ENCODE measurements around the gene CCNH.

The CCNH gene

DNA sequence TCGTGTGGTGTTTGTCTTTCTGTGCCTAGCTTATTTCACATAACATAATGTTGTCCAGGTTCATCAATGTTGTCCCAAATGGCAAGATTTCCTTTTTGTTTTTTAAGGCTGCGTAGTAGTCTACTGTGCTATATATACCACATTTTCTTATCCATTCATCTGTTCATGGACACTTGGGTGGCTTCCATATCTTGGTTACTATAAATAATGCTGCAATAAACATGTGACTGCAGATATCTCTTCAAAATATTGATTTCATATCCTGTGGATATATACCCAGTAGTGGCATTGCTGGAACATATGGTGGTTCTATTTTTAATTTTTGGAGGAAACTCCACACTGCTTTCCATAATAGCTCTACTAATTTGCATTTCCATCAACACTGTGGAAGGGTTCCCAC is 25.5 kb upstream of the CCNH start:
- no peaks in the 10 kb centered on the region for H3K27me3 ChIP-seq (replicated peaks; ENCODE audit: control insufficient read depth, insufficient read depth, low read length)
- TF ChIP-seq CTCF (IDR thresholded peaks at IDR 0.05; ENCODE audit: insufficient read depth, low read length, poor library complexity, severe bottlenecking): no peak
- H3K4me3 ChIP-seq (replicated peaks; ENCODE audit: low read depth, low read length): no peak overlapping the region
- no peak for DNase-seq (ENCODE audit: extremely low read depth, insufficient read length)
- no peaks in the 10 kb centered on the region for H3K36me3 ChIP-seq (ENCODE audit: control insufficient read depth, insufficient read depth, low read length)

GRCh38 chr5:87437724-87438123 is 25.0 kb upstream of the CCNH start:
- Histone ChIP-seq H3K36me3 (ENCODE audit: control insufficient read depth, insufficient read depth, low read length) (no peaks in the 10 kb centered on the region), H3K27me3 (replicated peaks; ENCODE audit: control insufficient read depth, insufficient read depth, low read length) (no peaks in the 10 kb centered on the region), H3K4me3 (replicated peaks; ENCODE audit: low read depth, low read length) (no peak overlapping the region)
- DNase-seq (ENCODE audit: extremely low read depth, insufficient read length): no peak
- no peak for TF ChIP-seq CTCF (IDR thresholded peaks at IDR 0.05; ENCODE audit: insufficient read depth, low read length, poor library complexity, severe bottlenecking)

GRCh38 chr5:87435144-87435694 is 22.5 kb upstream of the CCNH start:
- Histone ChIP-seq H3K27me3 (replicated peaks; ENCODE audit: control insufficient read depth, insufficient read depth, low read length) (no peaks in the 10 kb centered on the region; the same call in 1 of the 2 replicates), H3K4me3 (replicated peaks; ENCODE audit: low read depth, low read length) (no peak overlapping the region), H3K36me3 (ENCODE audit: control insufficient read depth, insufficient read depth, low read length) (no peaks in the 10 kb centered on the region)
- no peak for TF ChIP-seq CTCF (IDR thresholded peaks at IDR 0.05; ENCODE audit: insufficient read depth, low read length, poor library complexity, severe bottlenecking)
- no peak for DNase-seq (ENCODE audit: extremely low read depth, insufficient read length)

DNA sequence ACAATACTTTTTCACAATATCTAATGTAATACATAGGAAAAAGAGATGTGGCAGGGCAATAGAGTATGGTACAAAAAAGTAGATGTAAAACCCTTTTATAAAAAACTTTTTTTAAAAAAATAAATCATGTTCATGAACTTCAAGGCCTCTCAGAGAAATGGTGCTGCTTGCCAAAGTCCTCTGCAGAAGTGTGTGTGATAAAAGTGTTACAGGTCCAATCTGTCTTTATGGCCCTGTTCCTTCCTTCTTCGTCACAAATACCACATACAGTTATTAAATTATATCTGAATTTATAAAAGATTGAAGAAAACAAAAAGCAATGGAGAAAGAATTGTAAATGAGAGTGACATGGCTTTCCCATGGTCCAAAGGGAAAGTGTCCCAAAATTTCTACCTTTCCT is 21.7 kb upstream of the CCNH start:
- DNase-seq (ENCODE audit: extremely low read depth, insufficient read length): no peak
- Histone ChIP-seq H3K4me3 (replicated peaks; ENCODE audit: low read depth, low read length) (no peak overlapping the region), H3K27me3 (replicated peaks; ENCODE audit: control insufficient read depth, insufficient read depth, low read length) (no peaks in the 10 kb centered on the region; the same call in 1 of the 2 replicates), H3K36me3 (ENCODE audit: control insufficient read depth, insufficient read depth, low read length) (no peaks in the 10 kb centered on the region)
- TF ChIP-seq CTCF (IDR thresholded peaks at IDR 0.05; ENCODE audit: insufficient read depth, low read length, poor library complexity, severe bottlenecking): no peak

GRCh38 chr5:87433945-87434344 is 21.2 kb upstream of the CCNH start:
- no peaks in the 10 kb centered on the region; the same call in 1 of the 2 replicates for H3K27me3 ChIP-seq (replicated peaks; ENCODE audit: control insufficient read depth, insufficient read depth, low read length)
- no peak for TF ChIP-seq CTCF (IDR thresholded peaks at IDR 0.05; ENCODE audit: insufficient read depth, low read length, poor library complexity, severe bottlenecking)
- no peak for DNase-seq (ENCODE audit: extremely low read depth, insufficient read length)
- H3K36me3 ChIP-seq (ENCODE audit: control insufficient read depth, insufficient read depth, low read length): no peaks in the 10 kb centered on the region
- no peak overlapping the region for H3K4me3 ChIP-seq (replicated peaks; ENCODE audit: low read depth, low read length)

- no peak for DNase-seq (ENCODE audit: extremely low read depth, insufficient read length)
- Histone ChIP-seq H3K4me3 (replicated peaks; ENCODE audit: low read depth, low read length) (no peak overlapping the region), H3K36me3 (ENCODE audit: control insufficient read depth, insufficient read depth, low read length) (no peaks in the 10 kb centered on the region), H3K27me3 (replicated peaks; ENCODE audit: control insufficient read depth, insufficient read depth, low read length) (no peaks in the 10 kb centered on the region; the same call in 1 of the 2 replicates)
- no peak for TF ChIP-seq CTCF (IDR thresholded peaks at IDR 0.05; ENCODE audit: insufficient read depth, low read length, poor library complexity, severe bottlenecking)
Measured at GRCh38 chr5:87432460-87432859, 19.7 kb upstream of the CCNH start.

Measured in GM06990 (cell line).